Hippocampal formation (tissue), 2 donors: ENCODE results near the gene CFAP92.

Experiments
- DNase-seq, 2 donors: peaks; one replicate each; lab custom pipeline; 2025; lab: John Stamatoyannopoulos, UW

The CFAP92 gene

DNA sequence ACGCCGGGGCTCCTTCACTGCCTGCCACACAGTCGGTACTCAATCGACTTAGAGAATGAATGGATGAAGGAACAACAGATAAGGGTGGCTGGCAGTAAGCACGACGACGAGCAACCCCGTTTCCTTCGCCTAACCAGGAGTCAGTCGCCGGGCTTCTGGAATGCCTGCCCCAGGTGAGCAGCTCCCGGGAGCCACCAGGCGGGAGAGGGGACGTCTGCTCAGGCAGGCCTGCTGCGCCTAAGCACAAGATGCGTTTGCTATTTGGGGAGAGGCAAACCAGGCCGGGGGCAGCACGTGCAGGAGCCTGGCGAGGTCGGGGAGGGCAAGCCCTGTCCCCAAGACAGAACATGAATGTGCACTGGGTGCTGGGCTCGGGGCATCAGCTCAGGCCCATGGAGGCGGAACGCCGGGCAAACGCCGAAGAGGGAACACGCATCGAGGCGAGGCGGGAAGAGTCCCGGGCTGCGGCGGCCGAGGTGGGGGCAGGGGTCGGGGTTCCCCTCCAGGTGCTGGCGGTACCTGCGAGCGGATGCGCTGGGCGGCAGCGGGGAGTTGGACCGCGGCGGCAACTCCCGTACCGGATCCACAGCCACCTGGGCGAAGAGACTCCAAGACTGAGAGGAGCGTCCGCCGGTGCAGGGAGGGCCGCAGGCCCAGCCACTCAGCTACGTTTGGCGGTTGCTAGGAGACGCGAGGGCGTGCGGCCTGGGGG, at the start of gene CFAP92:
CFAP92 (minus strand) TSS at position 616 of the 712 bp plus-strand sequence. CDS start 772 bp downstream, outside the sequence.
- peak; percentile 53 to 63 for DNase-seq

DNA sequence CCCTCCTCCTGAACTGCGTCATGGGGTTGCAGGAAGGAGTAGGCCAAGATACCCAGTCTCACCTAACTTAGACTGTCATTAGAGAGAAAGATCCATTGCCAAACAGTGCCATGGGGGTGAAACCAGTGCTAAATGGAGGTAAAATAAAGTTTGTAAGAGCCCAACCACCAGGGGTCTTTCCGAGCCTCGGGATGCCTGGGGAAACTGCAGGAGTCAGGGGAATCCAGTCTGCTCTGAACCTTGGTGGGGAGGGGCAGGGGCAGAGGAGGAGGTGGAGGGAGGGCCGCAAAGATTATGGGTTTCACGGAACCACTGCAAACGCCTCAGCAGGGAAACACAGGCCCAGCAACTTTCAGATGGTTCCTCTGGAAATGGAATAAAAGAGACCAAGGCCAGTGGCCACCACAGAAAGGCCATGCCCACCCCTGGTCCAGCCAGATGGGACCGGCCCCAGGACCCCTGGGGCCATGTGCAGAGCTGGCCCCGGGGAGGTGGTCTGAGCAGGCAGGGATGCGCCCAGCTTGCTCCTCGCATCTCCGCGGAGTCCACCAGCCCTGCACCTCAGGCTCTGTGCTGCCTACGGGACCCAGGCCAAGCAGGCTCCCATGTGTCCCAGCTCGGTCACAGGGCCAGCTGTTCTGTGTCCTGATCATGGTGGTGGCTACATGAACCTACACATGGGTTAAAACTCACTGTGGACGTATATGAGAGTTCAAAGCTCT, 46.9 kb upstream of the CFAP92 start:
- DNase-seq = no peak

GRCh38 chr3:129040039-129040336, 46.1 kb upstream of the CFAP92 start:
- no peak for DNase-seq

DNA sequence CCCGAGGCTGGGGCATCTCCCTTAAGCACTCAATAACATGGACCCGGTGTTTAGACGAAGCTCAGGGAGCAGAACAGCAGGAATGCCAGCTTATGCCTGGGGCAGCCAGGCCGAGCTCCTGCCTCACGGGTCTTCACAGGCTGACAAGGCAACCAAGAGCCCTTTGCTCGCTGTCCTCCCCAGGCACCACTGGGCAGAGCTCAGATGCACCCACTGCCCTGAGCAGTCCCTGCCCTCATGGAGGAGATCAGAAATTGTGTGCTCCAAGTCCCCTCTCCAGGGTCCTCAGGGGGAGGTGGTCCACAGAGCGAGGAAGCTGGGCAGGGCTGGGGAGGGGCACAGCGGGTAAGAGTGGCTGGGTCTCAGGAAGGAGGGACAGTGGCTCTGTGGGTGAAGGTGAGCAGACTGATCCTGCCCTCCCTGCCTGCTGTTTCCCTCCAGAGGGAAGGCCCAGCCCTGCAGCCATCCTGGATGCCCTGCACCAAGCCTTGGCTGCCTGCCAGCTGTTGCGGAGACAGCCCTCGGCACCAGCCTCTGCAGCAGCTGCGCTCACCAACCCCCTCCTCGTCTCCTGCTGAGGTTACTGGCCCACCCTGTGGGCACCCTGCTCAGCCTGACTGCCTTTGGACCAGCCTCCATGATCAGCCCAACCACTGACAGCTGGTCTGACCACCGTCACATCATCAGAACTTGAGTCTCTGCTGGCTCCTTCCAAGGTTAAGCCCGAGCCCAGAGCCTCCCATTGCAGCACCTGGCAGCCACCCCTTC, 45.6 kb upstream of the CFAP92 start:
- no peak for DNase-seq

GRCh38 chr3:129038121-129038855, 44.4 kb upstream of the CFAP92 start:
- no peak for DNase-seq

GRCh38 chr3:129037093-129037419, 43.2 kb upstream of the CFAP92 start:
- DNase-seq = no peak

DNA sequence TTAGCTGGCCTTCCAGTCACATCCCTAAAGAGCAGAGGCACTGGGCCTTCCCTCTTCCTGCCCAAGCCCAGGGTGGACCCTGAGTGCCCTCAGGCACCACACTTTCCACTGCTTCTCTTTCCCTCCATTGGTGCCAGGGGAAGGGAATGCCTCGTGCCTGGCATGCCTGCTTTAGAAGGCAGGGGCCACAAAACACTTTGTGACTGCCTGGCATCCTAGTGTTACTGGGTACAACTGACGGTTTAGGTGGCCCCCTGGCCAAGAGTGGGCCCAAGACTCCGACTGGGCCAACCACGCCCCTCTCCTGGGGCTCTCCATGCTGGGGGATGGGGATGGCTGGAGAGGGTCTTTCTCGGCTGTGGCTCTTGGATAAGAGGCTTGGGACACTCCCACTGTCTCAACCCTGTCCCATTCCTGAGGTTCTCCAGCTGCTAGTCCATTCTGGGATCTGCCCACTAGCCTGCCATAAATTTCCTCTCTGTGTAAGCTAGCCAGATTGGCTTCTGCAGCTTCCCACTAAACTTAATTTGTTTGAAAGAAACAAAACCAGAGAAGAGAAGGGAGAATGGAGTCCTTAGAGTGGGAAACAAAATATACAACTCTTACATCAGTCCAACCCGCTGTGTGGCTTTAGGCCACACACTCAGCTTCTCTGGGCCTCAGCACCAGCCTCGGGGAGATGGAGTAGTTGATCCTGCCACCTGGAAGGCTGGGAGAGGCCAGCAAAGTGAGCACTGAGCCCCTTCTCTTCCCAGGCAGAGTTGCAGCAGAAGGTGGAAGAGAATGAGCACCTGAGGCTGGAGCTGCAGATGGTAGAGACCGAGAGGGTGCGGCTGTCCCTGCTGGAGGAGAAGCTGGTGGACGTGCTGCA, 42.6 kb upstream of the CFAP92 start:
- DNase-seq = no peak

- DNase-seq = no peak
Observed at GRCh38 chr3:129035360-129036221, 41.7 kb upstream of the CFAP92 start.

DNA sequence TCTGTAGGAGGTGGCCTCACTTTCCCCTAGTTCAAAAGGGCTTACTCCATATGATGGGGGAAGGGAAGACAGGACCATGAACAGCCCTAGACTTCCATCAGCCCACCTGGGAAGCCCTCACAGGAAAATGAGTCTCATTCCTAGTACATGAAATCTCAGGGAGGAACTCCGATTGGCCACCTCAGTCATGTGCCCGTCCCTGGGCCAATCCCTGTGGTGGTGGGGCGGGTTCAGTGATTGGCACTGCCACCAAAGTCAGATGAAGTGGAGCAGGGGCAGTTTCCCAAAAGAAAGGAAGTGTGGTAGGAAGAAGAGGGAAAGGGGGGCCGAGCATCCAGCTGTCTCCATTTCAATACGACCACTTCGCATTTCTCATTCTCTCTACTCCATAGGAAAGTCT, 40.8 kb upstream of the CFAP92 start:
- DNase-seq = no peak

DNA sequence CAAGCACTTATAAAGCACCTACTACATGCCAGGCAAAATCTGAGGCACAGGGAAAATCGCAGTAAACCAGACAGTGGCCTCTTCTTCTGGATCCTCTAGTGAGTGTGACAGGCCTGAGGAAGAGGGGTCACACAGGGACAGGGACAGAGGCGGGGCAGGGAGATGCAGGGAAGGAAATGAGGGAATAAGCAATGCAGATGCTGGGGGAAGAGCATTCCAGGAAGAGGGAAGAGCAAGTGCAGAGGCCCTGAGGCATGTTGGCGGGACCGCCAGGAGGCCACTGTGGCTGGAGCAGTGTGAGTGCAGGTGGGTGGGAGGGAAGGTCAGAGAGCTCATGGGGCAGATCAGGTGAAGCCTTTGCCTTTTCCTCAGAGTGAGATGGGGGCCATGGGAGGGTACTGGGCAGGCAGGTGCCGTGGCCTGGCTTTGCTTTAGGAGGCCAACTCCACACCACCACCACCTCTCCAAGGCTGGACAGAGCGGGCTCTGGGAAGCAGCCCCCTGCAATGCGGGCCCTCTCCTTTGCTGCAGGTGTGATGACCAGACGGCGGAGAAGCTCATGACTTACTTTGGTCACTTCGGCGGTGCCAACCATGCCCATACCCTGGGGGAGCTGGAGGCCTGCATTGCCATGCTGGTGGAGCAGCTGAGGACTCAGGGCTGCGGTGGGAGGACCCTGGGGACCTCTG, 39.9 kb upstream of the CFAP92 start:
- no peak for DNase-seq

DNA sequence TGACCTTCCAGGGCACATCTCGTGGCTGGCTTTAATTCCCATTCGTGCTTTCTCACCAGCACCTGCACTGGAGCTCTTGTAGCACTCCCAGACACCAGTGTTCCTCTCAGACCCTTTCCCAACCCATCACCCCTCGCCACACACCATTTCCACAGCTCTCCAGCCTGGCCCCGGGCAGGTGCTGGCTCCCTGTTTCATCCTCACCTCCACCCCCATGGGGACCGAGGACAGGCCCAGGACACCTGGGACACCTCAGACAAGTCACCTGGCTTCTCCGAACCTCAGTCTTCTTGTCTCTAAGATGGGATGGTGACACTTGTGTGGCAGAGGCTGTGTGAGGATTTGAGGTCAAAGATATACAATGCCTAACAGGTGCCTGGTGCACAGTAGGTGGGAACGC, 39.3 kb upstream of the CFAP92 start:
- DNase-seq = no peak

DNA sequence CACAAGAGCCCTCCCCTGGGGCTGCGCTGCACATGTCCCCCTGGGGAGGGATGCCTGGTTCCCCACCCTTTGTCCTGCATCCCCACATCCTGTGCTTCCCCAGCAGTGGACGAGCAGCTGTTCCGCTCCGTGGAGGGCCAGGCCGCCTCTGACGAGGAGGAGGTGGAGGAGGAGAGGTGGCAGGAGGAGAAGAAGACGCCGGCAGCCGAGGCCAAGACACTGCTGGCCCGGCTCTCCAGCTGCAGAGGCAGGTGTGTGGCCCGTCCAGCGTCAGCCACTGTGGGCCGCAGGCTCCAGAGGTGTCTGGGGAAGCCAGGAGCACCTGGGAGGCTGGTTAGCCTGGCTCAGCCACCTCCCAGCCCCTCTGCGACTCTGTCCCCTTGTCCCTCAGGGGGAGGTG, 38.8 kb upstream of the CFAP92 start:
- DNase-seq = no peak

- DNase-seq = no peak
Observed at GRCh38 chr3:129031476-129032215, 37.8 kb upstream of the CFAP92 start.

DNA sequence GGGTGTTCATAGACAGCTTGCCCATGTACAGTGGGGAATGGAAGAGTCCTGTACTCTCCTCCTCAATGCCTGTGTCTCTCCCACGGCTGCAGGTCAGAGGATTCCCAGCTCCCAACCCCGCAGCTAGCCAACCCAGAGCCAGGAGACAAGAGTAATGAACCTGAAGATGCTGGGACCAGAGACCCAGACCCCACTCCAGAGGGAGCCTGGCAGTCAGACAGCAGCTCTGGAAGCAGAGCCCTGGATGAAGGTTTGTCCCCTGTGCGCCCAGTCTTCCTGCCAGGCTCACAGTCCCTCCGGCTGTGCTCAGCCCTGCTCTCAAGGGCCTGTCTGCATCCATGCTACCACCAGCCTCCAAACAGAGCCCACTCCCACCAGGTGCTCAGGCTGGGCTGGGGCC, 36.7 kb upstream of the CFAP92 start:
- DNase-seq = no peak

DNA sequence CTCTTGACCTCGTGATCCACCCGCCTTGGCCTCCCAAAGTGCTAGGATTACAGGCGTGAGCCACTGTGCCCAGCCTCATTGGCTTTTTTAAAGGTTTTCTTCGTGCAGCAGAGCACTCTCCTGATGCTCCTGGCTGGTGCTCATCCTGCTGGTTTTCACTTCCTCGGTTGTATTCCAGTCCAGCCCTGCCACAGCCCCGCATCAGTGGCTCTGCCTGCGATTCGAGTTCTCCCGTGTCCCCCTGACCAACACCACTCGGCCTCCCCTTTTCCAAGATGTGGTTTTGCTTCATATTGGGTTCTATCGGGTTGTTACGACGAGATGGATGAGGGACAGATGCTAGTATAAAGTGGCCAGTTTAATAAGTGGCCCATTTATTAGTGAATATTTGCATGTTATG, 35.0 kb upstream of the CFAP92 start:
- no peak for DNase-seq

- no peak for DNase-seq
Observed at GRCh38 chr3:129027544-129027880, 33.6 kb upstream of the CFAP92 start.

GRCh38 chr3:129026728-129027543, 33.1 kb upstream of the CFAP92 start:
- peak; percentile 54 to 75 for DNase-seq

DNA sequence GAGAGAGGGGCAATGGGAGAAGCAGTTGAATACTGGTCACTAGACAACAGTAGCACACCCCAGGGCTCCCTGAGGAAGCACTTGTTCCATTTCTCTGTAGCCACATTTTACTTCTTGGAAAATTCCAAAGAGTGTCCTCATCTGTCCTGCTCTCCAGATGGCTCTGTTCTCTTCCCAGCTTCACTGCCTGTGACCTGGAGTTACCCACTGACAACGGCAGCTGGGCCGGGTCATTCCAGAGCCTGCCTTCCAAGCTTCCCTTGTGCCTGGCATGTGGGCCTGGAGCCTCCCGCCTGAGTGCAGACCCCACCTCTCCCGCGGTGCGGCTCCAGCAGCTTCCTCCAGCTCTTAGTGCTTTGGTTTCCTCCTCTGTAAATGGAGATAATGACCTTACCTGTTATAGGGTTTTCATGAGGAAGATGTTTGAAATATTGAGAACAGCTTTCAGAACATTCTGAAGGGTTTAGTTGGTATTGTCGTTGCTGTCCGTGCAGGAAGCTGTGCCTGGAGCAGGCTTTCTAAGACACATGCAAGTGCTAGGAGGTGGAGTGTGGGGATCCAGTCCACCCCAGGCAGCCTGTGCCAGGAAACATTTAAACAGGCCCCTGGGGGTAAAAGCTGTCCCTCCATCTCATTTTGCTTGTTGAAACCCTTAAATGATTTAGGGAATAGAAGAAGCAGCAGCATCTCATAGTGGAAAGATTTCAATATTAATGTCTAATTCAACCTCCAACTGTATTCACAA, 32.0 kb upstream of the CFAP92 start:
- no peak for DNase-seq
